HepG2 (cell line): ENCODE data around the gene ETFDH.

Source experiments
- HNRNPH1 ChIP-seq: fragments of 200-400 bp; formaldehyde crosslinking; optimal IDR thresholded peaks from 2 replicates; pipeline ENCODE3; 2017; ENCODE audit warnings: mild to moderate bottlenecking, low read depth, low read length
- MTF2 ChIP-seq: sonication (generic); formaldehyde crosslinking; IDR thresholded peaks from 2 replicates; pipeline ENCODE4 v1.5.0; 2020; ENCODE audit warnings: missing genetic modification reagents, borderline replicate concordance
- ZBTB38 ChIP-seq: sonication (generic); formaldehyde crosslinking; IDR thresholded peaks from 2 replicates; pipeline ENCODE4 v1.5.1; 2020; ENCODE audit warnings: mild to moderate bottlenecking, missing genetic modification reagents
- ZFP62 ChIP-seq: sonication (generic); formaldehyde crosslinking; IDR thresholded peaks from 2 replicates; pipeline ENCODE4 v1.4.0; 2020; ENCODE audit warnings: missing genetic modification reagents
- ZNF530 ChIP-seq: sonication (generic); formaldehyde crosslinking; IDR thresholded peaks from 2 replicates; pipeline ENCODE4 v1.5.0; 2020; ENCODE audit warnings: low read depth, mild to moderate bottlenecking, missing genetic modification reagents
- ZNF564 ChIP-seq: sonication (generic); formaldehyde crosslinking; IDR thresholded peaks from 2 replicates; pipeline ENCODE4 v1.8.1; 2023; ENCODE audit warnings: mild to moderate bottlenecking, missing genetic modification reagents
- TF ChIP-seq, protein P1 (sequence below): sonication (generic); formaldehyde crosslinking; IDR thresholded peaks from 2 replicates; pipeline ENCODE4 v1.5.0; 2020; ENCODE audit warnings: mild to moderate bottlenecking, missing genetic modification reagents, moderate library complexity
- TF ChIP-seq, protein P2 (sequence below): fragments of 450-650 bp; IDR thresholded peaks from 2 replicates; pipeline ENCODE4 v1.6.1; 2017; ENCODE audit warnings: mild to moderate bottlenecking
- TF ChIP-seq, protein P3 (sequence below): sonication (generic); formaldehyde crosslinking; IDR thresholded peaks from 2 replicates; pipeline ENCODE4 v1.5.0; 2020; ENCODE audit warnings: missing genetic modification reagents
- TF ChIP-seq, protein P4 (sequence below): sonication (generic); formaldehyde crosslinking; IDR thresholded peaks from 2 replicates; pipeline ENCODE4 v1.4.0; 2020; ENCODE audit warnings: missing genetic modification reagents

DNA sequence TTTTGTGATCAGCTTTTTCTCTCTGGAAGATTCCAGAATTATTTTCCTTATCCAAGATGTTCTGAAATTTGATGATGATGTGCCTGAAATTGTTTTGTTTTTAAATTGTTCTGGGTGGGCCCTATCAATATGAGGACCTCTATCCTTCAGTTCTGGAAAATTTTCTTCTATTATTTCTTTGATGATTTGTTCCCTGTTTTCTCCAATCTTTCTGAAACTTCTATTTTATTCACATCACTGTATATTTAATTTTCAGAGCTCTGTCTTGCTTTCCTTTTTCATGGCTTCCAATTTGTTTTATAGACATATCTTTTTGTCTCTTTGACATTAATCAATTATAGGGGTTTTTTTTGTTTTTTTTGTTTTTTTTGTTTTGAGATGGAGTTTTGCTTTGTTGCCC, 84.5 kb downstream of the ETFDH start:
- TF ChIP-seq ZNF564 (CRISPR knock-in tag) (no peak), HNRNPH1 (no peak), ZFP62 (CRISPR knock-in tag) (no peak), MTF2 (CRISPR knock-in tag) (no peak), ZBTB38 (CRISPR knock-in tag) (no peak), ZNF530 (no peak)
- TF ChIP-seq, protein P1, sequence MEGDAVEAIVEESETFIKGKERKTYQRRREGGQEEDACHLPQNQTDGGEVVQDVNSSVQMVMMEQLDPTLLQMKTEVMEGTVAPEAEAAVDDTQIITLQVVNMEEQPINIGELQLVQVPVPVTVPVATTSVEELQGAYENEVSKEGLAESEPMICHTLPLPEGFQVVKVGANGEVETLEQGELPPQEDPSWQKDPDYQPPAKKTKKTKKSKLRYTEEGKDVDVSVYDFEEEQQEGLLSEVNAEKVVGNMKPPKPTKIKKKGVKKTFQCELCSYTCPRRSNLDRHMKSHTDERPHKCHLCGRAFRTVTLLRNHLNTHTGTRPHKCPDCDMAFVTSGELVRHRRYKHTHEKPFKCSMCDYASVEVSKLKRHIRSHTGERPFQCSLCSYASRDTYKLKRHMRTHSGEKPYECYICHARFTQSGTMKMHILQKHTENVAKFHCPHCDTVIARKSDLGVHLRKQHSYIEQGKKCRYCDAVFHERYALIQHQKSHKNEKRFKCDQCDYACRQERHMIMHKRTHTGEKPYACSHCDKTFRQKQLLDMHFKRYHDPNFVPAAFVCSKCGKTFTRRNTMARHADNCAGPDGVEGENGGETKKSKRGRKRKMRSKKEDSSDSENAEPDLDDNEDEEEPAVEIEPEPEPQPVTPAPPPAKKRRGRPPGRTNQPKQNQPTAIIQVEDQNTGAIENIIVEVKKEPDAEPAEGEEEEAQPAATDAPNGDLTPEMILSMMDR (CRISPR knock-in tag), result no peak
- TF ChIP-seq, protein P2, sequence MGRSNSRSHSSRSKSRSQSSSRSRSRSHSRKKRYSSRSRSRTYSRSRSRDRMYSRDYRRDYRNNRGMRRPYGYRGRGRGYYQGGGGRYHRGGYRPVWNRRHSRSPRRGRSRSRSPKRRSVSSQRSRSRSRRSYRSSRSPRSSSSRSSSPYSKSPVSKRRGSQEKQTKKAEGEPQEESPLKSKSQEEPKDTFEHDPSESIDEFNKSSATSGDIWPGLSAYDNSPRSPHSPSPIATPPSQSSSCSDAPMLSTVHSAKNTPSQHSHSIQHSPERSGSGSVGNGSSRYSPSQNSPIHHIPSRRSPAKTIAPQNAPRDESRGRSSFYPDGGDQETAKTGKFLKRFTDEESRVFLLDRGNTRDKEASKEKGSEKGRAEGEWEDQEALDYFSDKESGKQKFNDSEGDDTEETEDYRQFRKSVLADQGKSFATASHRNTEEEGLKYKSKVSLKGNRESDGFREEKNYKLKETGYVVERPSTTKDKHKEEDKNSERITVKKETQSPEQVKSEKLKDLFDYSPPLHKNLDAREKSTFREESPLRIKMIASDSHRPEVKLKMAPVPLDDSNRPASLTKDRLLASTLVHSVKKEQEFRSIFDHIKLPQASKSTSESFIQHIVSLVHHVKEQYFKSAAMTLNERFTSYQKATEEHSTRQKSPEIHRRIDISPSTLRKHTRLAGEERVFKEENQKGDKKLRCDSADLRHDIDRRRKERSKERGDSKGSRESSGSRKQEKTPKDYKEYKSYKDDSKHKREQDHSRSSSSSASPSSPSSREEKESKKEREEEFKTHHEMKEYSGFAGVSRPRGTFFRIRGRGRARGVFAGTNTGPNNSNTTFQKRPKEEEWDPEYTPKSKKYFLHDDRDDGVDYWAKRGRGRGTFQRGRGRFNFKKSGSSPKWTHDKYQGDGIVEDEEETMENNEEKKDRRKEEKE, result no peak
- TF ChIP-seq, protein P3, sequence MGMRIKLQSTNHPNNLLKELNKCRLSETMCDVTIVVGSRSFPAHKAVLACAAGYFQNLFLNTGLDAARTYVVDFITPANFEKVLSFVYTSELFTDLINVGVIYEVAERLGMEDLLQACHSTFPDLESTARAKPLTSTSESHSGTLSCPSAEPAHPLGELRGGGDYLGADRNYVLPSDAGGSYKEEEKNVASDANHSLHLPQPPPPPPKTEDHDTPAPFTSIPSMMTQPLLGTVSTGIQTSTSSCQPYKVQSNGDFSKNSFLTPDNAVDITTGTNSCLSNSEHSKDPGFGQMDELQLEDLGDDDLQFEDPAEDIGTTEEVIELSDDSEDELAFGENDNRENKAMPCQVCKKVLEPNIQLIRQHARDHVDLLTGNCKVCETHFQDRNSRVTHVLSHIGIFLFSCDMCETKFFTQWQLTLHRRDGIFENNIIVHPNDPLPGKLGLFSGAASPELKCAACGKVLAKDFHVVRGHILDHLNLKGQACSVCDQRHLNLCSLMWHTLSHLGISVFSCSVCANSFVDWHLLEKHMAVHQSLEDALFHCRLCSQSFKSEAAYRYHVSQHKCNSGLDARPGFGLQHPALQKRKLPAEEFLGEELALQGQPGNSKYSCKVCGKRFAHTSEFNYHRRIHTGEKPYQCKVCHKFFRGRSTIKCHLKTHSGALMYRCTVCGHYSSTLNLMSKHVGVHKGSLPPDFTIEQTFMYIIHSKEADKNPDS (CRISPR knock-in tag), result no peak
- TF ChIP-seq, protein P4, sequence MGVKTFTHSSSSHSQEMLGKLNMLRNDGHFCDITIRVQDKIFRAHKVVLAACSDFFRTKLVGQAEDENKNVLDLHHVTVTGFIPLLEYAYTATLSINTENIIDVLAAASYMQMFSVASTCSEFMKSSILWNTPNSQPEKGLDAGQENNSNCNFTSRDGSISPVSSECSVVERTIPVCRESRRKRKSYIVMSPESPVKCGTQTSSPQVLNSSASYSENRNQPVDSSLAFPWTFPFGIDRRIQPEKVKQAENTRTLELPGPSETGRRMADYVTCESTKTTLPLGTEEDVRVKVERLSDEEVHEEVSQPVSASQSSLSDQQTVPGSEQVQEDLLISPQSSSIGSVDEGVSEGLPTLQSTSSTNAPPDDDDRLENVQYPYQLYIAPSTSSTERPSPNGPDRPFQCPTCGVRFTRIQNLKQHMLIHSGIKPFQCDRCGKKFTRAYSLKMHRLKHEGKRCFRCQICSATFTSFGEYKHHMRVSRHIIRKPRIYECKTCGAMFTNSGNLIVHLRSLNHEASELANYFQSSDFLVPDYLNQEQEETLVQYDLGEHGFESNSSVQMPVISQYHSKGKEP (CRISPR knock-in tag), result no peak
